ENCODE results near the gene DPH5. TPM values are rescaled to one million over a fixed set of nuclear protein-coding genes. Genes with fewer than 3 reads are reported as not detected.

DPH5 gene
- total and polyA plus RNA-seq, 10 of the 15 experiments (the other 5 are each of a cell fraction or from before 2014, with no cell fraction given) = 44.1 to 95.7 (median 66.4) TPM

- TF ChIP-seq, protein P1, sequence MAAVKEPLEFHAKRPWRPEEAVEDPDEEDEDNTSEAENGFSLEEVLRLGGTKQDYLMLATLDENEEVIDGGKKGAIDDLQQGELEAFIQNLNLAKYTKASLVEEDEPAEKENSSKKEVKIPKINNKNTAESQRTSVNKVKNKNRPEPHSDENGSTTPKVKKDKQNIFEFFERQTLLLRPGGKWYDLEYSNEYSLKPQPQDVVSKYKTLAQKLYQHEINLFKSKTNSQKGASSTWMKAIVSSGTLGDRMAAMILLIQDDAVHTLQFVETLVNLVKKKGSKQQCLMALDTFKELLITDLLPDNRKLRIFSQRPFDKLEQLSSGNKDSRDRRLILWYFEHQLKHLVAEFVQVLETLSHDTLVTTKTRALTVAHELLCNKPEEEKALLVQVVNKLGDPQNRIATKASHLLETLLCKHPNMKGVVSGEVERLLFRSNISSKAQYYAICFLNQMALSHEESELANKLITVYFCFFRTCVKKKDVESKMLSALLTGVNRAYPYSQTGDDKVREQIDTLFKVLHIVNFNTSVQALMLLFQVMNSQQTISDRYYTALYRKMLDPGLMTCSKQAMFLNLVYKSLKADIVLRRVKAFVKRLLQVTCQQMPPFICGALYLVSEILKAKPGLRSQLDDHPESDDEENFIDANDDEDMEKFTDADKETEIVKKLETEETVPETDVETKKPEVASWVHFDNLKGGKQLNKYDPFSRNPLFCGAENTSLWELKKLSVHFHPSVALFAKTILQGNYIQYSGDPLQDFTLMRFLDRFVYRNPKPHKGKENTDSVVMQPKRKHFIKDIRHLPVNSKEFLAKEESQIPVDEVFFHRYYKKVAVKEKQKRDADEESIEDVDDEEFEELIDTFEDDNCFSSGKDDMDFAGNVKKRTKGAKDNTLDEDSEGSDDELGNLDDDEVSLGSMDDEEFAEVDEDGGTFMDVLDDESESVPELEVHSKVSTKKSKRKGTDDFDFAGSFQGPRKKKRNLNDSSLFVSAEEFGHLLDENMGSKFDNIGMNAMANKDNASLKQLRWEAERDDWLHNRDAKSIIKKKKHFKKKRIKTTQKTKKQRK (IDR thresholded peaks at IDR 0.05; ENCODE audit: low read depth, low read length) = no peak
- no peak for TF ChIP-seq SP1 (IDR thresholded peaks at IDR 0.05; ENCODE audit: low read depth, low read length)
- TF ChIP-seq ZBTB40 (IDR thresholded peaks at IDR 0.05; ENCODE audit: borderline replicate concordance) = no peak
- TF ChIP-seq ATF2 (IDR thresholded peaks at IDR 0.05; ENCODE audit: low read length) = no peak
- TF ChIP-seq SMAD5 (IDR thresholded peaks at IDR 0.05; ENCODE audit: low read depth) = no peak
These were observed 53.4 kb downstream of the DPH5 start (continued) for GRCh38 chr1:100972185-100972584.

All from GM12878 (cell line).